Body of pancreas (tissue), 4 donors: ENCODE data around the gene HCFC1R1. TPM values are rescaled to one million over a fixed set of nuclear protein-coding genes. Genes with fewer than 3 reads are reported as not detected.
A peak's percentile ranks its signal among the peaks of the same experiment; 100 is the strongest.

Source experiments
- ATAC-seq: fragments of 150-250 bp; one replicate; pipeline ENCODE4 v1.9.1; 2016
- DNase-seq, 4 donors: peaks; one replicate each; pipeline ENCODE4 v3.0.0-alpha.2; 2019
- H3K27ac ChIP-seq, 4 donors: fragments of 200-600 bp; sonication (generic); 1 replicate in 3 of 4; 2 replicates in 1 of 4; pipeline versions ENCODE4 v1.5.1 to v1.6.1; 2016 to 2019; ENCODE audit warnings: mild to moderate bottlenecking in 1 of 4, mixed read lengths in 1 of 4, moderate library complexity in 1 of 4
- H3K27me3 ChIP-seq, 2 donors: fragments of 200-600 bp; sonication (generic); one replicate each; pipeline ENCODE4 v1.6.0; 2016; ENCODE audit warnings: mild to moderate bottlenecking in 1 of 2
- H3K36me3 ChIP-seq, 2 donors: fragments of 200-600 bp; sonication (generic); replicated peaks in 1 of 2; 2 replicates each; pipeline ENCODE4 v1.5.1; 2016; ENCODE audit warnings: low read depth in 2 of 2; ENCODE audit not compliant: insufficient read depth in 1 of 2
- H3K4me1 ChIP-seq: fragments of 200-600 bp; sonication (generic); one replicate; pipeline ENCODE4 v1.6.0; 2016
- H3K4me3 ChIP-seq, 2 donors: fragments of 200-600 bp; sonication (generic); 1 replicate in 1 of 2; 2 replicates in 1 of 2; pipeline ENCODE4 v1.5.1; 2016 to 2019
- H3K9me3 ChIP-seq, 3 donors: fragments of 200-600 bp; sonication (generic); 1 replicate in 2 of 3; 2 replicates in 1 of 3; pipeline ENCODE4 v1.5.1; 2016
- POLR2A ChIP-seq, 3 donors: fragments of 450-650 bp; IDR thresholded peaks; one replicate each; pipeline ENCODE4 v1.6.1; 2016; ENCODE audit warnings: antibody characterized with exemption in 3 of 3, mild to moderate bottlenecking in 2 of 3
- WGBS, 2 donors: methylation state at CpG; one replicate each; pipeline ENCODE4 v1.1.5; 2017; 5-methylcytosine and 5-hydroxymethylcytosine counted together
- intact Hi-C: fragments of 100-400 bp; cut with DNase I; formaldehyde crosslinking; loops from one replicate; pipeline ENCODE4 v1.15.1; 2023
- total RNA-seq, 2 donors: library from RNA; depleted of rRNA; stranded (reverse); fragments of >200 nt; gene quantifications; one replicate each; pipeline ENCODE4 v1.1.0, GENCODE V29; 2016
- TF ChIP-seq, protein P1 (sequence below), 7 experiments: fragments of 450-650 bp in 4 of 7; fragments of 200-600 bp in 3 of 7; sonication (generic) in 3 of 7; IDR thresholded peaks; one replicate each; pipeline ENCODE4 v1.5.1; 2016 to 2019; ENCODE audit warnings: antibody characterized with exemption in 7 of 7

Gene HCFC1R1
- total RNA-seq, 2 donors from 2014 or later = 6.9 to 15.3 TPM

DNA sequence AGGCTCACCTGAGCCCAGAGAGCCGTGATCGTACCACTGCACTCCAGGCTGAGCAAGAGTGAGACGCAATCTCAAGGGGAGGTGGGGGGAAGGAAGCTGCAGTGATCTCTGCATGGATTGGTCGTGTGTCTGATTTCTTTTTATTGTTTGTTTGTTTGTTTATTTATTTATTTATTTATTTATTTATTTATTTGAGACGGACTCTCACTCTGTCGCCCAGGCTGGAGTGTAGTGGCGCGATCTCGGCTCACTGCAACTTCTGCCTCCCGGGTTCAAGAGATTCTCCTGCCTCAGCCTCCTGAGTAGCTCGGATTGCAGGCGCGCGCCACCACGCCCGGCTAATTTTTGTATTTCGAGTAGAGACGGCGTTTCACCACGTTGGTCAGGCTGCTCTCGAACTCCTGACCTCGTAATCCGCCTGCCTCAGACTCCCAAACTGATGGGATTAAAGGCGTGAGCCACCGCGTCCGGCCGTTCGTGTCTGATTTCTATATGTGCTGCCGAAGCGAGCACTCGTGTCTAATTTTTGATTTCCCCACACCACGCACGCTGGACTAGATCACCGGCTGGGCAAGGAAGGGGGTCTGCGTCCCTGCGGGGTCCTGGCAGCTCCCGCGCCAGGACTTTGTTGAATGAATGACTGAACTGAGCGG lies 4.0 kb downstream of the HCFC1R1 start:
- Histone ChIP-seq H3K9me3 (no peaks in the 10 kb centered on the region), H3K27me3 (no peaks in the 10 kb centered on the region), H3K4me3 (no peak overlapping the region), H3K4me1 (peaks cover 56% of the 10 kb centered on the region), H3K36me3 (no peaks in the 10 kb centered on the region), H3K27ac (peak overlapping the region; percentile 98 to 100 (median 100))
- no peak for ATAC-seq
- intact Hi-C loops = no loop called here
- 23 to 32% methylated on average over 32 to 40 of the region's 40 CpGs for WGBS, 2 donors
- no peak for DNase-seq
- TF ChIP-seq, protein P1, sequence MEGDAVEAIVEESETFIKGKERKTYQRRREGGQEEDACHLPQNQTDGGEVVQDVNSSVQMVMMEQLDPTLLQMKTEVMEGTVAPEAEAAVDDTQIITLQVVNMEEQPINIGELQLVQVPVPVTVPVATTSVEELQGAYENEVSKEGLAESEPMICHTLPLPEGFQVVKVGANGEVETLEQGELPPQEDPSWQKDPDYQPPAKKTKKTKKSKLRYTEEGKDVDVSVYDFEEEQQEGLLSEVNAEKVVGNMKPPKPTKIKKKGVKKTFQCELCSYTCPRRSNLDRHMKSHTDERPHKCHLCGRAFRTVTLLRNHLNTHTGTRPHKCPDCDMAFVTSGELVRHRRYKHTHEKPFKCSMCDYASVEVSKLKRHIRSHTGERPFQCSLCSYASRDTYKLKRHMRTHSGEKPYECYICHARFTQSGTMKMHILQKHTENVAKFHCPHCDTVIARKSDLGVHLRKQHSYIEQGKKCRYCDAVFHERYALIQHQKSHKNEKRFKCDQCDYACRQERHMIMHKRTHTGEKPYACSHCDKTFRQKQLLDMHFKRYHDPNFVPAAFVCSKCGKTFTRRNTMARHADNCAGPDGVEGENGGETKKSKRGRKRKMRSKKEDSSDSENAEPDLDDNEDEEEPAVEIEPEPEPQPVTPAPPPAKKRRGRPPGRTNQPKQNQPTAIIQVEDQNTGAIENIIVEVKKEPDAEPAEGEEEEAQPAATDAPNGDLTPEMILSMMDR (IDR thresholded peaks at IDR 0.05) = no peak
- no peak for TF ChIP-seq POLR2A (IDR thresholded peaks at IDR 0.05)

DNA sequence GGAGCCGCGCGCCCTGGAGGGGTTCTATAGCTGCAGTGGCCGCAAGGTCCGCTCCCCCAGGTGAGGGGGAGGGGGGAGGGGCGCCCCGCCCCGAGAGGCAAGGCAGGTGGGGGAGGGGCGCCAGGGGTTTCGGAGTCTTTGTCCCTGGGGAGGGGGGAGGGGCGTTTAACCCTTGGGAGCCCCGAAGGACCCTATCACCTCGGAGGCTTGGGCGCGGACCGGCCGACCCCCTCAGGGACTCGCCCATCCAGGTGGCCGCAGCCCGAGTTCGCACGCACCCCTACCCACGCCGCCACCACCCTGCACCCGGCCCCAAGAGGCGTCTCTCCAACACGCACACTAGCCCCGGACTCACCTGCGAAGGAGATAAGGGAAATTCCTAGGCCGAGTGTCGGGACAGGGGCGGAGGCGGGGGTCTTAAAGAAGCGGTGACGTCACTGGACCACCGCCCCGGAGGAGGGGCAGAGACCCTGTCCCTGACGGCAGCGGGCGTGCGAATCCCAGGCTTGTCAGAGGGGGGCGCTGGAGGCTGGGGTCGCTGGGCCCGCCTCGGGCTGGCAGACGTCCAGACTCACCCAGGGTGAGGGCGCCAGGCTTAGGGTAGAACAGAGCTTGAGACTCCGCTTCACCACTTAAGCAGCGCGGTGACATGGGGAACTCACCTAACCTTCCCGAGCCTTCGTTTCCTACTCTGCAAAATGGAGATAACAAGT lies 5.8 kb downstream of the HCFC1R1 start, which contains the start of gene CLDN6:
Gene CLDN6 (minus strand): TSS at position 390 of the 713 bp plus-strand sequence. CDS start 2,162 bp downstream, outside the sequence.
- Histone ChIP-seq H3K27ac (no peak within 1 kb of the TSS), H3K36me3 (no peaks in the 10 kb centered on the region), H3K9me3 (no peaks in the 10 kb centered on the region), H3K4me1 (peaks cover 58% of the 10 kb centered on the region), H3K27me3 (no peaks in the 10 kb centered on the region), H3K4me3 (no peak within 1 kb of the TSS)
- intact Hi-C loops = no loop called here
- WGBS, 2 donors = 9 to 14% methylated on average over 16 to 52 of the region's 52 CpGs
- ATAC-seq = no peak
- TF ChIP-seq, protein P1 (IDR thresholded peaks at IDR 0.05) = peak in 4 of 7 experiments; percentile 6 to 32 (median 16)
- no peak for TF ChIP-seq POLR2A (IDR thresholded peaks at IDR 0.05)
- peak in 3 of 4 donors; percentile 45 to 53 (median 50) for DNase-seq

DNA sequence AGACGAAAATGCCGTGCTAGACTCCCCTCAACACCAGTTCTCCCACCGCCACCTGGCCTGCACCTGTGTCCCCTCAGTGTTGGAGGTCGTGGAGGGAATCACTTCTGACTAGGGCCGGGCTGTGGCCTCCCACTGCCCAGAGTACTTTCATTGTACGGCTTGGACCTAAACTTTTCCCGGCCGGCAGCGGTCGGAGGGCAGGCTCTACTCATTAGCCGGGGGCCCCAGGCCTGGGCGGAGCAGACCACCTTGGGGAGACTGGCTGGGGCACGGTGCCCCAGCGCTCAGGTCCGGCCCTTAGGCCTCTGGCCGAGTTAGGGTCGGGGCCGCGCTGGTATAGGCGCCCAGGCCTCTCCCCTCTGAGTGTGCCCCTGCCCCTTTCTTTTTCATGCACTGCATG lies 6.4 kb downstream of the HCFC1R1 start:
- no peak for DNase-seq
- intact Hi-C loops = no loop called here
- TF ChIP-seq, protein P1 (IDR thresholded peaks at IDR 0.05) = no peak
- no peak for TF ChIP-seq POLR2A (IDR thresholded peaks at IDR 0.05)
- Histone ChIP-seq H3K27me3 (no peaks in the 10 kb centered on the region), H3K27ac (no peak overlapping the region), H3K4me1 (peaks cover 58% of the 10 kb centered on the region), H3K4me3 (no peak overlapping the region), H3K36me3 (no peaks in the 10 kb centered on the region), H3K9me3 (no peaks in the 10 kb centered on the region)
- WGBS, 2 donors = 76 to 96% methylated on average over 12 to 20 of the region's 20 CpGs
- no peak for ATAC-seq

DNA sequence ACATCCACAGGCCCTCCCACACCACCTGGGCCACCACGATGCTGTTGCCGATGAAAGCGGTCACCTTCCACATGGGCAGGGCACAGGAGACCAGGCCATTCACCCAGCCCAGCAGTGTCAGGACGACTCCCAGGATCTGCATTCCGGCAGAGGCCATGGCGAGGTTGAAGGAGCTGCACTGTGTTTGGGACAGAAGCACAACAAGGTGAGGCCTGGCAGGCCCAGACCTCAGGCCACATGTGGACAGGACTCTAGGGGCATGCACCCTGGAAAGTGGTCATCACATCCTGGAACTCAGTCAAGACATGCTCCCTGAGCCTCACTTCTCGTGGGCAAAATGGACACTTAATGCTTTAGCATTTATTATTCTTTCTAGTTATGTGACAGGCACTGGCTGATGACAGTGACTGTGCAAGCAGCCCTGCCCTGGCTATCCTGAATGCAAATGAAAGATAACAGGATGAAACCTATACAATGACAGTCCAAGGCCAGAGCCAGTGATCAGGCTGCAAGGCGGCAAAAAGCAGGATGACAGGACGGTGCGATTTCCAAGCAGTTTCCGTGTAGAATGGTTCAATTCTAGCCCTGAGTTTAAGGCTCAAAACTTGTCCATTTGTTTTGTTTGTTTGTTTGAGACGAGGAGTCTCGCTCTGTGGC lies 7.7 kb downstream of the HCFC1R1 start:
- DNase-seq (no peak), ATAC-seq (no peak)
- no peak overlapping the region for H3K27ac ChIP-seq
- H3K4me3 ChIP-seq = no peak overlapping the region
- TF ChIP-seq POLR2A (IDR thresholded peaks at IDR 0.05) = no peak
- TF ChIP-seq, protein P1 (IDR thresholded peaks at IDR 0.05) = no peak
- no peaks in the 10 kb centered on the region for H3K9me3 ChIP-seq
- WGBS, 2 donors = 84 to 93% methylated on average over 7 to 11 of the region's 13 CpGs
- H3K4me1 ChIP-seq = peaks cover 60% of the 10 kb centered on the region
- H3K36me3 ChIP-seq = no peaks in the 10 kb centered on the region
- H3K27me3 ChIP-seq = no peaks in the 10 kb centered on the region
- intact Hi-C loops = no loop called here
